ENCODE measurements around the gene RBM34. TPM values are rescaled to one million over a fixed set of nuclear protein-coding genes. Genes with fewer than 3 reads are reported as not detected.

RBM34 gene
- total RNA-seq, 4 donors from 2014 or later: 25.4 to 67.9 (median 53.1) TPM

DNA sequence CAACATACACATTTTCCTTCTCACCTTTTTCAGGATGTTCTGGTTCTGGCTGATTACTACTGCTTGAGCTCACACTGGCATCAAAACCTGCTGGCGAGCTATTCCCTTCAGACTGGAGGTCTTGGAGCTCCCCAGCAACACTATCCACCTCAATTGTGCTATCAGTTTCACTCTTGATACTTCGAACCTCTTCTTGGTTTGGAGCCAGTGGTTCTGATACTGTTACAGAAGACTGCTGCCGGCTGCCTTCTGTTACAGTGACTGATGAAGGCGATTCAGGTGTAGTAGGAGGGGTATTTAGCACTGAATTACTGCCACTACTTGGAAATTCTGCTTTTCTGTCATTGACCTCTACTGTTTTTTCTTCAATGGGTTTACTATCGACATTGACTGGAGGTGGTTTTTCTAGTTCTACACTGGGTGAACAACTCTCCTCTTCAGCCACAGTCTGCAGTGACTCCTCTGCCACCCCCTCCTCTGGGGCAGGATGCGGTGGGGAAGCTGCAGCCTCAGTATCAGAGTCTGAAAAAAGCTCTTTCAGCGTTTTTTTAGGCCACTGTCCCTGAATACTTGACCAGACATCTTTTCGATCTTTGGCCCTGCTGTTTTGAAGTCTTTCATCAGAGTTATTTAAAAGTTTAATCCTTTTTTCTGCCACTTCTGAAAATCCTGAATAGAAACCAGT lies 20.7 kb upstream of the RBM34 start:
- intact Hi-C loops (cut with DNase I): no loop called here

GRCh38 chr1:235180916-235181460 lies 19.9 kb upstream of the RBM34 start:
- H3K4me3 ChIP-seq (replicated peaks in 1 of 3): no peak overlapping the region
- WGBS, 2 donors: 90 to 91% methylated on average over 5 of the region's 5 CpGs
- H3K27me3 ChIP-seq: no peaks in the 10 kb centered on the region
- no peak overlapping the region for H3K27ac ChIP-seq
- no peaks in the 10 kb centered on the region for H3K4me1 ChIP-seq
- peaks cover 14 to 21% of the 10 kb centered on the region in 2 donors for H3K36me3 ChIP-seq
- TF ChIP-seq, protein P1, sequence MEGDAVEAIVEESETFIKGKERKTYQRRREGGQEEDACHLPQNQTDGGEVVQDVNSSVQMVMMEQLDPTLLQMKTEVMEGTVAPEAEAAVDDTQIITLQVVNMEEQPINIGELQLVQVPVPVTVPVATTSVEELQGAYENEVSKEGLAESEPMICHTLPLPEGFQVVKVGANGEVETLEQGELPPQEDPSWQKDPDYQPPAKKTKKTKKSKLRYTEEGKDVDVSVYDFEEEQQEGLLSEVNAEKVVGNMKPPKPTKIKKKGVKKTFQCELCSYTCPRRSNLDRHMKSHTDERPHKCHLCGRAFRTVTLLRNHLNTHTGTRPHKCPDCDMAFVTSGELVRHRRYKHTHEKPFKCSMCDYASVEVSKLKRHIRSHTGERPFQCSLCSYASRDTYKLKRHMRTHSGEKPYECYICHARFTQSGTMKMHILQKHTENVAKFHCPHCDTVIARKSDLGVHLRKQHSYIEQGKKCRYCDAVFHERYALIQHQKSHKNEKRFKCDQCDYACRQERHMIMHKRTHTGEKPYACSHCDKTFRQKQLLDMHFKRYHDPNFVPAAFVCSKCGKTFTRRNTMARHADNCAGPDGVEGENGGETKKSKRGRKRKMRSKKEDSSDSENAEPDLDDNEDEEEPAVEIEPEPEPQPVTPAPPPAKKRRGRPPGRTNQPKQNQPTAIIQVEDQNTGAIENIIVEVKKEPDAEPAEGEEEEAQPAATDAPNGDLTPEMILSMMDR (IDR thresholded peaks at IDR 0.05): no peak
- no peak for TF ChIP-seq POLR2A (IDR thresholded peaks at IDR 0.05)
- intact Hi-C loops (cut with DNase I): no loop called here
- no peak for DNase-seq
- no peaks in the 10 kb centered on the region for H3K9me3 ChIP-seq

More for the DNA sequence above, 20.7 kb upstream of the RBM34 start:
- TF ChIP-seq, protein P1 (IDR thresholded peaks at IDR 0.05): no peak
- TF ChIP-seq POLR2A (IDR thresholded peaks at IDR 0.05): no peak
- no peaks in the 10 kb centered on the region for H3K27me3 ChIP-seq
- WGBS, 2 donors: 83 to 86% methylated on average over 8 of the region's 8 CpGs
- H3K4me1 ChIP-seq: no peaks in the 10 kb centered on the region
- H3K36me3 ChIP-seq: peaks cover 14 to 18% of the 10 kb centered on the region in 2 donors
- H3K27ac ChIP-seq: no peak overlapping the region
- H3K4me3 ChIP-seq (replicated peaks in 1 of 3): no peak overlapping the region
- no peaks in the 10 kb centered on the region for H3K9me3 ChIP-seq
- DNase-seq: no peak

GRCh38 chr1:235176486-235176885 lies 15.4 kb upstream of the RBM34 start:
- WGBS, 2 donors: 83 to 92% methylated on average over 7 of the region's 7 CpGs
- peaks cover 25 to 40% of the 10 kb centered on the region in 2 donors for H3K36me3 ChIP-seq
- no peaks in the 10 kb centered on the region for H3K4me1 ChIP-seq
- no peak for DNase-seq
- intact Hi-C loops (cut with DNase I): no loop called here
- no peak for TF ChIP-seq POLR2A (IDR thresholded peaks at IDR 0.05)
- TF ChIP-seq, protein P1 (IDR thresholded peaks at IDR 0.05): no peak
- no peak overlapping the region for H3K4me3 ChIP-seq (replicated peaks in 1 of 3)
- no peaks in the 10 kb centered on the region for H3K27me3 ChIP-seq
- no peak overlapping the region for H3K27ac ChIP-seq
- H3K9me3 ChIP-seq: no peaks in the 10 kb centered on the region

DNA sequence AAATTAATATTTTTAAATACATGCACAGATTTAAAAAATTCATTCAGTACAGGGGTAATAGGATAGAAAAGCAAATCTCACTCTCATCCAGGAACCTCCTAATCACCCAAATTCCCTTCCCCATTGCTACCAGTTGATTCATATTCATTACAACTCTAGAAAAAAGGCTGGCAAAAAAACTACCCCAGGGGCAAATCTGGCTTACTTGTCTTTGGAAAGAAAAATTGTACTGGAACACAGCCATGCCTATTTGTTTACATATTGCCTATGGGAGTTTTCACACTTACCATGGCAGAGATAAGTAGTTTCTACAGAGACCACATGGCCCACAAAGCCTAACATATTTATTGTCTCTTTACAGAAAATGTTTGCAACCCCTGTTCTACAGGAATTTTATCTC lies 8.9 kb upstream of the RBM34 start:
- intact Hi-C loops (cut with DNase I): no loop called here

DNA sequence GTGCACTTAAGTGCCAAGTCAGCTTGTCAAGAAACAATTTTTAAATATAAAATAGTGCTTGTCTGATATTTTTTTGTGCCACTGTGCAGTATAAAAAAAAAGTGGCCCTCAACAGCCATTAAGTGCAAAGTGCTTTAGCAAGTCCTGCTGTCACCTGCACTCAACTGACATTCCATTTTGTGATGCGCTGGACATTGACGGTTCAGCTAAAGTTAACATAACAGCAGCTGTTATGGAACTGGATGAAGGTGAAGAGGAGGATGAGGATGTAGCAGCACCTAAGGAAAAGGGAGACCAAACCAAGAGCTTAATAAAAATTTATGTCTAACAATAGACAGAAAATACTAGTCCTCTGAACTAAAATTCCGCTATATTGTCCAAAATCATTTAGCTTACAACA lies 7.3 kb upstream of the RBM34 start:
- no peak for TF ChIP-seq POLR2A (IDR thresholded peaks at IDR 0.05)
- TF ChIP-seq, protein P1 (IDR thresholded peaks at IDR 0.05): no peak
- H3K27me3 ChIP-seq: no peaks in the 10 kb centered on the region
- no peak overlapping the region for H3K27ac ChIP-seq
- no peak overlapping the region for H3K4me3 ChIP-seq (replicated peaks in 1 of 3)
- no peaks in the 10 kb centered on the region for H3K9me3 ChIP-seq
- no peak for DNase-seq
- WGBS, 2 donors: 97 to 98% methylated on average over 3 of the region's 3 CpGs
- intact Hi-C loops (cut with DNase I): no loop called here
- no peaks in the 10 kb centered on the region for H3K4me1 ChIP-seq
- H3K36me3 ChIP-seq: peaks cover 7 to 33% of the 10 kb centered on the region in 2 donors

More for the DNA sequence above, 8.9 kb upstream of the RBM34 start:
- no peak for DNase-seq
- no peak for TF ChIP-seq POLR2A (IDR thresholded peaks at IDR 0.05)
- TF ChIP-seq, protein P1 (IDR thresholded peaks at IDR 0.05): no peak
- Histone ChIP-seq H3K27ac (no peak overlapping the region), H3K27me3 (no peaks in the 10 kb centered on the region), H3K4me3 (replicated peaks in 1 of 3) (no peak overlapping the region), H3K4me1 (no peaks in the 10 kb centered on the region), H3K9me3 (no peaks in the 10 kb centered on the region), H3K36me3 (peaks cover 19 to 42% of the 10 kb centered on the region in 2 donors)

Data from thyroid gland (tissue), 4 donors.